ENCODE data around the gene PHACTR3.

GRCh38 chr20:59811681-59812171 lies 207.4 kb downstream of the PHACTR3 start:
- TF ChIP-seq CTCF (IDR thresholded peaks at IDR 0.05; ENCODE audit: insufficient read depth, low read depth, low read length) (no peak), EZH2 (IDR thresholded peaks at IDR 0.05; ENCODE audit: insufficient read depth, low read length) (no peak)

Data from astrocyte (in vitro differentiated cells and primary cell).